HG02938 (cell line): Measurements from ENCODE around the gene CXXC5.

Experiments
- ATAC-seq: cut with Tn5 transposase; IDR thresholded peaks from one replicate; pipeline ENCODE4 v1.9.1; 2021; ENCODE audit warnings: mild to moderate bottlenecking, moderate library complexity; ENCODE audit not compliant: unreplicated experiment

Gene CXXC5

GRCh38 chr5:139638090-139638735 lies 9.9 kb upstream of the CXXC5 start:
- no peak for ATAC-seq

GRCh38 chr5:139638736-139639618 lies 9.2 kb upstream of the CXXC5 start:
- ATAC-seq: no peak

DNA sequence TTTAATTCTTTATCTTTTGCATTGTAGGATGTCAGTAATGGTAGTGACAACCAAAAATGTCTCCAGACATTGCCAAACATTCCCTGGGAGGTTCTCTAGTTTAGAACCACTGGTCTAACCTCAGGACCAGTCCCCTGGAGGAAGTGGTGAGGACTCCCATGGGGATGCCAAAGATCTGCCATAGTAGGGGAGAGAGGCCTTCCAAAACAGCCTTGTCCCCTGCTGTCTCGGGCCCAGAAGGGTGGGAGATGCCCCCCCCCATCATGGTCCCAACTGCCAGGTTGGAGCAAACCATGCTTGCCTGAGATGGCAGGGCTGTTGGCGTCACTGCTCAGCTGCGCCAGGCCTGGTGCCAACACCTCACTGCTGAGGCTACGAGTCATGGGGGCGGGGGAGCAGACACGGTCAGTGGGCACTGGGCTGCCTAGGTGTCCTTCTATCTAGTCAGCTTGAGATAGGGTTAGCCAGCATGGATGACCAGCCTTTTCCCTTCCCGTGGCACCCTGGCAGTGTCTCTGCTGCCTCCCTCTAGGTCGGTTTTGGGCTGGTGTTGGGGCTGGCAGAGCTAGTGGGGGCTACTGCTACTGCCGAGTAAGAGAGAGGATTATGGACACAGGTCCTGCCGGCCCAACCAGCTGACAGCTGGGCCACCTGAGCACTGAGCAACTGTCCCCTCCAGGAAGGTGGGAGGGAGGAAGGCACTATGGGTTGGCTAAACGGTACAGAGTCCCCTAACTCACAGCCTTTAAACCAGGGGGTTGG lies 8.3 kb upstream of the CXXC5 start:
- ATAC-seq: no peak

- no peak for ATAC-seq
Measured at GRCh38 chr5:139640421-139641115, 7.6 kb upstream of the CXXC5 start.

GRCh38 chr5:139641116-139642080 lies 6.8 kb upstream of the CXXC5 start:
- ATAC-seq: no peak

GRCh38 chr5:139642213-139642612 lies 5.9 kb upstream of the CXXC5 start:
- no peak for ATAC-seq

GRCh38 chr5:139642891-139643871 lies 5.0 kb upstream of the CXXC5 start:
- no peak for ATAC-seq

DNA sequence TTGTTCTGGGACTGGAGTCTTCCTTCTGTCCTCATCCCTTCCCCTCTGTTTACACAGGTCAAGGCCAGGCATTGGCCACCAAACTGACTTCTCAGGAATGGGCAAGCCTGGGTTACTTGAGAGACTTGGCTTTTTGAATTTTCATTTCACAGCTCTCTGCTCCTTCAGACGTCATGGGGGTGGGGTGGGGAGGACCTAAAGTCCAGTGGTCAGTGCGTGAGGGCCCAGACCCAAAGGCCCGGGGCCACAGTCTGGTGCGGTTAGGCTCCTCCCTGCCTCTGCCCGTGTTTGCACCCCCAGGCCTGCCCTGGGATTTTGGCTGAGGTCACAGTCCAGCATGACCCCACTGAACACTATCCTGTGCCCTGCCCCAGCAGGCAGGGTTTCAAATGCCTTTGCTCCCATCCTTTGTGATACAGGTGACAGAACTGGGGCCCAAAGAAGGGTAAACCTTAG lies 4.1 kb upstream of the CXXC5 start:
- no peak for ATAC-seq

DNA sequence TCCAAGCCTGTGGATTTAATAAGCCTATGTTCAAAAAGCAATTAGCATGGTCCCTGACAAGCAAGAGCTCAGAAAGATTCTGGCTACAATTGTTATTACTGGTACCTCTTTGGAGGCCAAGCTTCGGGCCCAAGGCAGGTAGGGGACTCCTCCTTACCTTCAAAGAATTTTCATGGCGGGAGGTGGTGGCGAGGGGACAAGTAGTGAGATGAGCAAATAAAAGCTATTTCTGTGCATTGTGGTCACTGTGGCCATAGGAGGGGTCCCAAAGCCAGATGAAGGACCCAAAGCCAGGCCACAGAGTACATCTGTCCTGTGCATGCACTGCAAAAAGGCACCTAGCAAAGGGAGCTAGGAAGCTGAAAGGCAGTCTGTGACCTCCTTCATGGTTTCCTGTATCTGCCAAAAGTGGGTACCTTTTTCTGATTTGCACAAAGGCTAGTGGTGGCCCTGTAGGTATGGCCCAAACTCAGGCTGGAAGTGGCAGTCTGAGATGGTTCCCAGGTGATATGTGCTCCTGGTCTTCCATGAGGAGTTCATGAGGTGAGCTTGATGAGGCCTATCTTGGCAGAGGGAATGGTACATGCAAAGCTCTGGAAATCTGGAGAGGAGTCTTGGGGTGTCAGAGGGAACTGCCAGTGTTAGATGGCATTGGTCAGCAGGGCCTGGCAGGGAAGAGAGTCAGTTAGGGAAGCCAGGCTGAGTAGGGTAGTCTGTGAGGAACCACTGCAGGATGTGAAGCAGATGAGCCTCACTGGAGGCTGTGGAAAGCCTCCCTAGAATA lies 3.3 kb upstream of the CXXC5 start:
- no peak for ATAC-seq

GRCh38 chr5:139645430-139645871 lies 2.7 kb upstream of the CXXC5 start:
- ATAC-seq: no peak

DNA sequence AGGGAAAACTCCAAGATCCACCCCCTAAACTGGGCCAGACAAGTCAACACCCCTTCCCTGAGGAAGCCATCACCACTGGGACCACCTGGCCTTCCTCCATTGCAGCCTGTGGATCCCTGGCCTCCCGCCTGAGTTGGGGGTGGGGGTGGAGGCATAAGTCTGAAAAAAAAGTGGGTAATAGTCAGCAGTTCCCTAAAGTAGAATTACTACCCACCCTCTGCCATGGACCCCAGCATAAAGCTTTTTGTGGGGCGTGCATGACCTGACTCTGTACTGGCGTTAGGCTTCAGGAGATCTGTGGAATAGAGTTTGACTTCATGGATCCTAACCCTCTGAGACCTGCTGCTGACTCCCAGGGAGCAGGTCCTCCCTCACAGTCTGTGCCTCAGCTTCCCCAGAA lies 2.0 kb upstream of the CXXC5 start:
- no peak for ATAC-seq

DNA sequence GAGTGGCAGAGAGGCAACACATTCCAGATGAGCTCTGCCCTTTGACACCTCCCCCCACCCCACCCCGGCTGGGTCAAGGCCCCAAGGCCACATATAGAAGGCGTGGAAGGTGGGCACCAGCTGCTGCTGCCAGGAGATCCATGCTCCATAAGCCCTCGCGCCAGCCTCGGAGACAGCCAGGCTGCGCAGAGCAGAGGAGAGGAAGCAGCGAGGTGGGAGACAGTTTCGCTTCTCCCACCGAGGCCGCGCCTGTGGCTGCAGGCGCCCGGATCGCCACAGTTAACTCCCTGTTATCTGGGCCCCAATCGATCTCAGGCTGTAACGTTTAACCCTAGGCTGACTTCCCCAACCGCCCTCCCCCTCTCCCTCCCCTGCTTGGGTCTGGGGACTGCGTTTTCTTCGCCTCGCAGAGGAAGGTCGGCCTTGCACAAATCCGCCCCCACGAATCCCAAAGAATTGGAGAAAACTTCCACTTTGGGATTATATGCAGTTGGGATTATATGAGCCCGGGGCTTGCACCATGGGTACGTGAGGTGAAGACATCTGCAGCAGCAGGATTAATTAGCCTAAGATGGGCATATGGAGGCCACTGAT lies 1.1 kb upstream of the CXXC5 start:
- ATAC-seq: no peak

DNA sequence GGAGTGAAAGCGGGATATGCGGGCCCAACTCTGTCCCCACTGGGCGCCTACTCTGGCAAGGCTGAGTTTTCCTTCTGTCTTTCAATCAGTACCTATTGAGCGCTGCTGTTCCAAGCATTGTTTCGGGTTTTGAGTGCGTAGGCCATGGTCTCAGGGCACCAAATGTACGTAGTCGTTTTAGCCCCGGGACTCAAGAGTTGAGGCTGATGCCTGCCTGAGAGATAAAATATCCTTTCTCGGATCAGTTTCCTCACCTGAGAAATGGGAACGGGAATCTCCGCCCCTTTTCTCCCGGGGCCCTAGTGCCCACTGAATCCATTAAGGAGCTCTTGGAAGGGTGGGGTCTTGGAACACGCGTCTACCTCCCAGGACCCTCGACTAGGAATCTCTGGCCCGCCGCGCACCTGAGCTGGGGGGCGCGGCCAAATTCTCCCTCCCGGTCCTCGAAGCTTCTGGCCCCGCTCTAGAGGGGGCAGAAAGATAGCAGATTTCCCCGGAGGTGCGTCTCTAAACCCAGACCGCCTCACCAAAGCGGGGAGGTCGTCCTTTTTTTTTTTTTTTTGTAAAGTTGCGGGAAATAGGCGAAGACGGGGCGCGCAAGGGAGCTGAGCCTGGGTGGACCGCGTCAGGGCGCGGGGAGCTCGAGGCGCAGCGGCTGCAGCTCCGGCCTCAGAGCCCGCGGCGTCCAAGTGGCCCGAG lies 494 bp upstream of the CXXC5 start:
- ATAC-seq: no peak

- no peak for ATAC-seq
Measured at GRCh38 chr5:139649082-139649991, 1.2 kb downstream of the CXXC5 start.

- ATAC-seq: no peak
Measured at GRCh38 chr5:139650031-139650688, 2.0 kb downstream of the CXXC5 start.
